22Rv1 (cell line): Measurements from ENCODE around the gene YPEL3.
"Not testable (repeated sequence)": the region's sequence is repeated elsewhere in the genome, so short reads cannot be mapped to it uniquely, and the experiment has no call there.

Experiments
- CTCF ChIP-seq: fragments of 450-650 bp; IDR thresholded peaks from 2 replicates; pipeline ENCODE4 v1.5.1; 2017; ENCODE audit warnings: mild to moderate bottlenecking
- ZFX ChIP-seq: fragments of 450-650 bp; IDR thresholded peaks from 2 replicates; pipeline ENCODE4 v1.6.1; 2017; ENCODE audit warnings: antibody characterized with exemption, borderline replicate concordance

DNA sequence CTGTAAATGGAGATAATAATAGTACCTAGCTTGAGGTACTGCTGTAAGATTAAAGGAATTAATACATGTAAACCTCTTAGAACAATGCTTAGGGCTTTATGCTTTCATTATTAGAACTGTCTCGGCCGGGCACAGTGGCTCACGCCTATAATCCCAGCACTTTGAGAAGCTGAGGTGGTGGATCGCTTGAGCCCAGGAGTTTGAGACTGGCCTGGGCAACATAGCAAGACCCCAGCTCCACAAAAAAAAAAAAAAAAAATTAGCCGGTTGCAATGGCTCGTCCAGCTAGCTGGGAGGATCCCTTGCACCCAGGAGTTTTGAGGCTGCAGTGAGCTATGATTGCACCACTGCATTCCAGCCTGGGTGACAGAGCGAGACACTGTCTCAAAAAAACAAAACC is 18.8 kb upstream of the YPEL3 start:
- TF ChIP-seq CTCF, ZFX: not testable (repeated sequence)
